HG03469 (cell line): Measurements from ENCODE around the gene CCDC28B.

ENCODE experiments used
- ATAC-seq: cut with Tn5 transposase; IDR thresholded peaks from one replicate; pipeline ENCODE4 v1.9.1; 2021; ENCODE audit warnings: mild to moderate bottlenecking, moderate library complexity, moderate number of reproducible peaks; ENCODE audit not compliant: unreplicated experiment

CCDC28B gene

GRCh38 chr1:32192220-32192948 is 8.0 kb upstream of the CCDC28B start:
- ATAC-seq = no peak

- no peak for ATAC-seq
Measured at GRCh38 chr1:32194984-32195383, 5.4 kb upstream of the CCDC28B start.

- no peak for ATAC-seq
Measured at GRCh38 chr1:32195531-32195930, 4.9 kb upstream of the CCDC28B start.

- no peak for ATAC-seq
Measured at GRCh38 chr1:32195972-32196823, 4.2 kb upstream of the CCDC28B start.

- no peak for ATAC-seq
Measured at GRCh38 chr1:32197074-32197473, 3.3 kb upstream of the CCDC28B start.

- no peak for ATAC-seq
Measured at GRCh38 chr1:32197837-32198236, 2.6 kb upstream of the CCDC28B start.

GRCh38 chr1:32198237-32199042 is 2.0 kb upstream of the CCDC28B start:
- no peak for ATAC-seq

GRCh38 chr1:32199043-32199716 is 1.2 kb upstream of the CCDC28B start:
- ATAC-seq = no peak

- no peak for ATAC-seq
Measured at GRCh38 chr1:32199717-32200072, 700 bp upstream of the CCDC28B start.

- no peak for ATAC-seq
Measured at GRCh38 chr1:32201011-32201855, 838 bp downstream of the CCDC28B start.

- ATAC-seq = no peak
Measured at GRCh38 chr1:32204943-32205361, 4.6 kb downstream of the CCDC28B start.

GRCh38 chr1:32205401-32206370 is 5.3 kb downstream of the CCDC28B start, which contains the start of gene IQCC:
IQCC (plus strand) TSS chr1:32205671; CDS start chr1:32205682, 11 bp downstream.
- ATAC-seq = no peak

- ATAC-seq = no peak
Measured at GRCh38 chr1:32208469-32208868, 8.1 kb downstream of the CCDC28B start.

GRCh38 chr1:32208891-32209328 is 8.5 kb downstream of the CCDC28B start, which contains the start of gene DCDC2B:
DCDC2B (plus strand) TSS chr1:32209089; CDS start chr1:32209094, 5 bp downstream.
- no peak for ATAC-seq

GRCh38 chr1:32215629-32216480 is 15.5 kb downstream of the CCDC28B start:
- no peak for ATAC-seq

GRCh38 chr1:32216566-32216965 is 16.2 kb downstream of the CCDC28B start:
- no peak for ATAC-seq

- ATAC-seq = no peak
Measured at GRCh38 chr1:32219022-32219421, 18.6 kb downstream of the CCDC28B start.
